CD8-positive, alpha-beta memory T cell (primary cell): ENCODE results near the gene KIAA0513. TPM values are rescaled to one million over a fixed set of nuclear protein-coding genes. Genes with fewer than 3 reads are reported as not detected.

ENCODE experiments used
- CTCF ChIA-PET: fragments of 350-600 bp; sonication (Branson Sonifier 250); formaldehyde crosslinking; loops from one replicate; lab custom pipeline; 2021; ENCODE audit warnings: antibody characterized with exemption; lab: Charles Lee
- POLR2A ChIA-PET: fragments of 350-600 bp; sonication (Branson Sonifier 250); formaldehyde crosslinking; loops from one replicate; lab custom pipeline; 2021; ENCODE audit warnings: antibody characterized with exemption; lab: Charles Lee
- DNase-seq, 5 donors: peaks; one replicate each; pipeline versions ENCODE4 v3.0.0 to v3.0.0-alpha.2; 2020 to 2022; ENCODE audit warnings: mixed read lengths in 1 of 5
- H3K27ac ChIP-seq: one replicate; pipeline ENCODE4 v1.7.0; 2013; ENCODE audit warnings: low read depth, mild to moderate bottlenecking, low read length, moderate library complexity
- H3K27me3 ChIP-seq: 2 replicates; pipeline ENCODE4 v1.7.0; 2013; ENCODE audit warnings: low read length, mild to moderate bottlenecking; ENCODE audit not compliant: insufficient read depth, poor library complexity, severe bottlenecking
- H3K36me3 ChIP-seq: 2 replicates; pipeline ENCODE4 v1.7.0; 2013; ENCODE audit warnings: mild to moderate bottlenecking, low read length, moderate library complexity; ENCODE audit not compliant: insufficient read depth
- H3K4me1 ChIP-seq: 2 replicates; pipeline ENCODE4 v1.7.0; 2013; ENCODE audit warnings: mild to moderate bottlenecking, low read length, moderate library complexity; ENCODE audit not compliant: insufficient read depth
- H3K4me3 ChIP-seq: 2 replicates; pipeline ENCODE4 v1.7.0; 2013; ENCODE audit warnings: mild to moderate bottlenecking, low read length
- H3K9me3 ChIP-seq: 2 replicates; pipeline ENCODE4 v1.7.0; 2013; ENCODE audit warnings: mild to moderate bottlenecking, low read length
- H3K27ac Mint-ChIP-seq, 8 donors: one replicate each; pipeline ENCODE4 v1.8.0; 2020 to 2021; ENCODE audit warnings: mixed read lengths in 8 of 8, mild to moderate bottlenecking in 6 of 8, inconsistent platforms in 3 of 8, moderate library complexity in 3 of 8
- H3K27me3 Mint-ChIP-seq, 2 donors: one replicate each; pipeline ENCODE4 v1.8.0; 2020 to 2021; ENCODE audit warnings: mixed read lengths in 2 of 2, mild to moderate bottlenecking in 1 of 2, moderate library complexity in 1 of 2
- H3K36me3 Mint-ChIP-seq, 3 donors: one replicate each; pipeline ENCODE4 v1.8.0; 2020 to 2021; ENCODE audit warnings: mixed read lengths in 3 of 3, inconsistent platforms in 1 of 3, mild to moderate bottlenecking in 1 of 3
- H3K4me1 Mint-ChIP-seq, 3 donors: one replicate each; pipeline ENCODE4 v1.8.0; 2020 to 2021; ENCODE audit warnings: mixed read lengths in 3 of 3, inconsistent platforms in 1 of 3, mild to moderate bottlenecking in 1 of 3
- H3K4me3 Mint-ChIP-seq, 7 donors: one replicate each; pipeline ENCODE4 v1.8.0; 2020 to 2021; ENCODE audit warnings: mixed read lengths in 7 of 7, mild to moderate bottlenecking in 6 of 7, moderate library complexity in 4 of 7, inconsistent platforms in 2 of 7
- H3K9me3 Mint-ChIP-seq, 5 donors: one replicate each; pipeline ENCODE4 v1.8.0; 2020 to 2022; ENCODE audit warnings: mixed read lengths in 5 of 5, mild to moderate bottlenecking in 3 of 5, moderate library complexity in 2 of 5, inconsistent platforms in 1 of 5
- polyA plus RNA-seq: library from polyadenylated mRNA; unstranded; fragments of 300-500 nt; fragmentation: Illumina TruSeq; gene quantifications from one replicate; pipeline ENCODE4 v1.2.3, GENCODE V29; 2021
- total RNA-seq, 2 experiments: library from RNA; stranded (reverse); gene quantifications; one replicate each; pipeline ENCODE4 v1.2.3, GENCODE V29; 2021

KIAA0513 gene
- total and polyA plus RNA-seq, 3 experiments from 2014 or later, result 7.2 to 13.5 (median 13.2) TPM

- Histone ChIP-seq H3K4me3 (no peak overlapping the region), H3K27me3 (no peaks in the 10 kb centered on the region), H3K9me3 (no peaks in the 10 kb centered on the region), H3K27ac (no peak overlapping the region), H3K36me3 (no peaks in the 10 kb centered on the region), H3K4me1 (peaks cover 13% of the 10 kb centered on the region)
- Mint-ChIP-seq H3K9me3 (no peaks in the 10 kb centered on the region), H3K4me1 (peaks cover 17 to 24% (median 23%) of the 10 kb centered on the region in 3 donors), H3K4me3 (no peak overlapping the region), H3K27ac (peak overlapping the region in 1 of 8 donors; percentile 81), H3K36me3 (no peaks in the 10 kb centered on the region), H3K27me3 (peaks cover 0 to 2% of the 10 kb centered on the region in 2 donors)
- POLR2A ChIA-PET, result no interaction called here
- CTCF ChIA-PET, result no interaction called here
- no peak for DNase-seq
Measured at GRCh38 chr16:85110105-85110504, 82.5 kb downstream of the KIAA0513 start.

GRCh38 chr16:85111184-85111583 lies 83.6 kb downstream of the KIAA0513 start:
- Histone ChIP-seq H3K9me3 (no peaks in the 10 kb centered on the region), H3K27ac (no peak overlapping the region), H3K36me3 (no peaks in the 10 kb centered on the region), H3K4me1 (peaks cover 8% of the 10 kb centered on the region), H3K27me3 (no peaks in the 10 kb centered on the region), H3K4me3 (no peak overlapping the region)
- POLR2A ChIA-PET, result no interaction called here
- H3K36me3 Mint-ChIP-seq, result no peaks in the 10 kb centered on the region
- H3K27ac Mint-ChIP-seq, result peak overlapping the region in 4 of 8 donors; percentile 56 to 86 (median 72)
- no peak overlapping the region for H3K4me3 Mint-ChIP-seq
- H3K27me3 Mint-ChIP-seq, result peaks cover 0 to 2% of the 10 kb centered on the region in 2 donors
- DNase-seq, result no peak
- peaks cover 8 to 17% (median 16%) of the 10 kb centered on the region in 3 donors for H3K4me1 Mint-ChIP-seq
- CTCF ChIA-PET, result no interaction called here
- H3K9me3 Mint-ChIP-seq, result no peaks in the 10 kb centered on the region

- Mint-ChIP-seq H3K9me3 (no peaks in the 10 kb centered on the region), H3K4me3 (peak within 1 kb of the TSS in 1 of 7 donors; percentile 68), H3K4me1 (peaks cover 8 to 16% (median 16%) of the 10 kb centered on the region in 3 donors), H3K27ac (peak within 1 kb of the TSS in 4 of 8 donors; percentile 47 to 56 (median 48)), H3K27me3 (peaks cover 0 to 2% of the 10 kb centered on the region in 2 donors), H3K36me3 (no peaks in the 10 kb centered on the region)
- peaks cover 8% of the 10 kb centered on the region for H3K4me1 ChIP-seq
- ChIA-PET CTCF (interaction anchor here (0.9 kb wide), 1 partner anchor 26 kb away, joined by 3 read pairs; no protein-coding TSS in a partner anchor), POLR2A (no interaction called here)
- H3K4me3 ChIP-seq, result no peak within 1 kb of the TSS
- H3K36me3 ChIP-seq, result no peaks in the 10 kb centered on the region
- no peak within 1 kb of the TSS for H3K27ac ChIP-seq
- no peak for DNase-seq
- H3K9me3 ChIP-seq, result no peaks in the 10 kb centered on the region
- H3K27me3 ChIP-seq, result no peaks in the 10 kb centered on the region
Measured at GRCh38 chr16:85112364-85112763, 84.8 kb downstream of the KIAA0513 start, which contains the start of gene CIBAR2. Gene CIBAR2, minus strand, starts transcription at chr16:85112472. Its CDS starts 120 bp downstream, at chr16:85112352.

GRCh38 chr16:85113168-85113733 lies 85.7 kb downstream of the KIAA0513 start:
- no peaks in the 10 kb centered on the region for H3K9me3 ChIP-seq
- peaks cover 8 to 16% (median 16%) of the 10 kb centered on the region in 3 donors for H3K4me1 Mint-ChIP-seq
- peak overlapping the region in 3 of 8 donors; percentile 29 to 56 (median 48) for H3K27ac Mint-ChIP-seq
- H3K27me3 Mint-ChIP-seq, result peaks cover 0 to 2% of the 10 kb centered on the region in 2 donors
- no peaks in the 10 kb centered on the region for H3K9me3 Mint-ChIP-seq
- no peak overlapping the region for H3K27ac ChIP-seq
- H3K4me3 Mint-ChIP-seq, result no peak overlapping the region
- H3K36me3 ChIP-seq, result no peaks in the 10 kb centered on the region
- H3K4me1 ChIP-seq, result peaks cover 8% of the 10 kb centered on the region
- POLR2A ChIA-PET, result no interaction called here
- no peak overlapping the region for H3K4me3 ChIP-seq
- CTCF ChIA-PET, result no interaction called here
- no peaks in the 10 kb centered on the region for H3K27me3 ChIP-seq
- no peaks in the 10 kb centered on the region for H3K36me3 Mint-ChIP-seq
- no peak for DNase-seq

- Mint-ChIP-seq H3K9me3 (no peaks in the 10 kb centered on the region), H3K36me3 (no peaks in the 10 kb centered on the region), H3K4me3 (no peak overlapping the region), H3K27ac (no peak overlapping the region), H3K27me3 (peaks cover 0 to 2% of the 10 kb centered on the region in 2 donors), H3K4me1 (peaks cover 8 to 16% (median 16%) of the 10 kb centered on the region in 3 donors)
- H3K27ac ChIP-seq, result no peak overlapping the region
- peaks cover 8% of the 10 kb centered on the region for H3K4me1 ChIP-seq
- ChIA-PET POLR2A (no interaction called here), CTCF (interaction anchor here (1.5 to 1.7 kb wide), 3 partner anchors 9 to 22 kb away, joined by 6 to 11 read pairs (median 9); no protein-coding TSS in a partner anchor)
- H3K9me3 ChIP-seq, result no peaks in the 10 kb centered on the region
- H3K36me3 ChIP-seq, result no peaks in the 10 kb centered on the region
- no peak overlapping the region for H3K4me3 ChIP-seq
- no peaks in the 10 kb centered on the region for H3K27me3 ChIP-seq
- no peak for DNase-seq
Measured at GRCh38 chr16:85113913-85114312, 86.3 kb downstream of the KIAA0513 start.

- peaks cover 8 to 13% (median 13%) of the 10 kb centered on the region in 3 donors for H3K4me1 Mint-ChIP-seq
Measured at GRCh38 chr16:85114909-85115567, 87.4 kb downstream of the KIAA0513 start.

GRCh38 chr16:85117418-85117817 lies 89.8 kb downstream of the KIAA0513 start:
- Mint-ChIP-seq H3K36me3 (no peaks in the 10 kb centered on the region), H3K27ac (no peak overlapping the region), H3K9me3 (no peaks in the 10 kb centered on the region), H3K27me3 (peaks cover 0 to 2% of the 10 kb centered on the region in 2 donors), H3K4me1 (peaks cover 8 to 13% (median 12%) of the 10 kb centered on the region in 3 donors), H3K4me3 (no peak overlapping the region)
- Histone ChIP-seq H3K27ac (no peak overlapping the region), H3K36me3 (no peaks in the 10 kb centered on the region), H3K4me3 (no peak overlapping the region), H3K9me3 (no peaks in the 10 kb centered on the region), H3K4me1 (peaks cover 8% of the 10 kb centered on the region), H3K27me3 (no peaks in the 10 kb centered on the region)
- POLR2A ChIA-PET, result no interaction called here
- no peak for DNase-seq
- CTCF ChIA-PET, result no interaction called here

More at GRCh38 chr16:85114909-85115567, 87.4 kb downstream of the KIAA0513 start:
- Histone ChIP-seq H3K27ac (no peak overlapping the region), H3K4me1 (peaks cover 8% of the 10 kb centered on the region), H3K27me3 (no peaks in the 10 kb centered on the region), H3K4me3 (peak overlapping the region; percentile 17), H3K36me3 (no peaks in the 10 kb centered on the region), H3K9me3 (no peaks in the 10 kb centered on the region)
- Mint-ChIP-seq H3K36me3 (no peaks in the 10 kb centered on the region), H3K4me3 (peak overlapping the region in 6 of 7 donors; percentile 73 to 82 (median 77)), H3K9me3 (no peaks in the 10 kb centered on the region), H3K27me3 (peaks cover 0 to 2% of the 10 kb centered on the region in 2 donors), H3K27ac (peak overlapping the region in 6 of 8 donors; percentile 6 to 91 (median 74))
- ChIA-PET POLR2A (interaction anchor here (0.8 kb wide), 1 partner anchor 10 kb away, joined by 3 read pairs; no protein-coding TSS in a partner anchor), CTCF (interaction anchor here (0.8 to 1.7 kb wide), 11 partner anchors 8 to 99 kb away, joined by 3 to 11 read pairs (median 4); no protein-coding TSS in a partner anchor)
- DNase-seq, result peak; percentile 59 to 78 (median 68)

- Histone ChIP-seq H3K4me1 (peaks cover 5% of the 10 kb centered on the region), H3K27me3 (no peaks in the 10 kb centered on the region), H3K9me3 (no peaks in the 10 kb centered on the region), H3K36me3 (no peaks in the 10 kb centered on the region), H3K4me3 (no peak overlapping the region), H3K27ac (no peak overlapping the region)
- ChIA-PET POLR2A (no interaction called here), CTCF (no interaction called here)
- H3K9me3 Mint-ChIP-seq, result no peaks in the 10 kb centered on the region
- peak overlapping the region in 2 of 8 donors; percentile 77 to 81 for H3K27ac Mint-ChIP-seq
- H3K4me1 Mint-ChIP-seq, result peaks cover 3 to 8% (median 5%) of the 10 kb centered on the region in 3 donors
- H3K4me3 Mint-ChIP-seq, result no peak overlapping the region
- DNase-seq, result no peak
- no peaks in the 10 kb centered on the region for H3K27me3 Mint-ChIP-seq
- no peaks in the 10 kb centered on the region for H3K36me3 Mint-ChIP-seq
Measured at GRCh38 chr16:85120006-85120340, 92.4 kb downstream of the KIAA0513 start.
